GM12878 (cell line): Measurements from ENCODE around the gene SOX11. TPM values are rescaled to one million over a fixed set of nuclear protein-coding genes. Genes with fewer than 3 reads are reported as not detected.

Experiments
- ATAC-seq: fragments of 200-7000 bp; cut with Tn5 transposase; 3 replicates; pipeline ENCODE4 v1.9.1; 2020; ENCODE audit warnings: mild to moderate bottlenecking, moderate library complexity
- BruUV-seq: library from RNA; stranded (reverse); fragments of 400-500 nt; replicated peaks from 2 replicates; lab custom pipeline; 2021; lab: Mats Ljungman, UMichigan
- CTCF ChIA-PET: fragments of 300-600 bp; sonication (Branson Sonifier 250); formaldehyde crosslinking; extraction: SDS; loops from one replicate; lab custom pipeline; 2021; ENCODE audit warnings: inconsistent platforms; lab: Yijun Ruan, JAX
- POLR2A ChIA-PET: fragments of 350-600 bp; formaldehyde crosslinking; extraction: SDS; loops from one replicate; lab custom pipeline; 2021; ENCODE audit warnings: inconsistent platforms; lab: Charles Lee
- RAD21 ChIA-PET: fragments of 300-600 bp; sonication (Branson Sonifier 250); formaldehyde crosslinking; loops from one replicate; lab custom pipeline; 2023; ENCODE audit warnings: antibody characterized with exemption; ENCODE audit not compliant: unreplicated experiment; lab: Charles Lee
- SMC1A ChIA-PET: fragments of 300-600 bp; sonication (Branson Sonifier 250); formaldehyde crosslinking; loops from one replicate; lab custom pipeline; 2023; ENCODE audit not compliant: unreplicated experiment, uncharacterized antibody; lab: Charles Lee
- DNase-seq: peaks from one replicate; pipeline ENCODE4 v3.0.0-alpha.2; 2011; ENCODE audit warnings: low read depth, low spot score
- FAIRE-seq: peaks from 3 replicates; lab custom pipeline; 2011; peaks lifted over from hg19 to GRCh38; lab: Jason Lieb, UNC
- H2AFZ ChIP-seq: 2 replicates; pipeline ENCODE4 v1.6.0; 2011; ENCODE audit warnings: low read depth, low read length, control low read depth; ENCODE audit not compliant: control insufficient read depth
- H3K27ac ChIP-seq: 2 replicates; pipeline ENCODE4 v1.5.1; 2011; ENCODE audit warnings: control low read depth; ENCODE audit not compliant: control insufficient read depth, insufficient read depth
- H3K27me3 ChIP-seq, 2 experiments: replicated peaks in 1 of 2; 2 replicates each; pipeline versions ENCODE4 v1.6.0 to v1.6.1; 2011; ENCODE audit warnings: low read length in 1 of 2; ENCODE audit not compliant: control insufficient read depth in 2 of 2, insufficient read depth in 2 of 2
- H3K36me3 ChIP-seq, 2 experiments: 2 replicates each; pipeline ENCODE4 v1.5.1; 2011; ENCODE audit warnings: low read length in 1 of 2; ENCODE audit not compliant: control insufficient read depth in 2 of 2, insufficient read depth in 2 of 2
- H3K4me1 ChIP-seq: 2 replicates; pipeline ENCODE4 v1.6.1; 2011; ENCODE audit warnings: mild to moderate bottlenecking, low read length, moderate library complexity, mixed read lengths; ENCODE audit not compliant: control insufficient read depth, insufficient read depth
- H3K4me2 ChIP-seq: 2 replicates; pipeline ENCODE4 v1.6.0; 2011; ENCODE audit warnings: control low read depth; ENCODE audit not compliant: control insufficient read depth, insufficient read depth
- H3K4me3 ChIP-seq: fragments of 200-600 bp; sonication (generic); 2 replicates; pipeline ENCODE4 v1.5.1; 2016
- H3K79me2 ChIP-seq: 2 replicates; pipeline ENCODE4 v1.6.0; 2011; ENCODE audit warnings: low read length; ENCODE audit not compliant: control insufficient read depth, insufficient read depth
- H3K9ac ChIP-seq: 2 replicates; pipeline ENCODE4 v1.8.0; 2011; ENCODE audit warnings: low read length, control low read depth, mixed read lengths; ENCODE audit not compliant: control insufficient read depth, insufficient read depth
- H3K9me3 ChIP-seq: replicated peaks from 3 replicates; pipeline ENCODE4 v1.5.1; 2011; ENCODE audit warnings: mild to moderate bottlenecking, low read length; ENCODE audit not compliant: control insufficient read depth, insufficient read depth
- H4K20me1 ChIP-seq: 2 replicates; pipeline ENCODE4 v1.6.0; 2011; ENCODE audit not compliant: control insufficient read depth, insufficient read depth
- BRCA1 ChIP-seq: IDR thresholded peaks from 2 replicates; pipeline ENCODE4 v1.6.1; 2011; ENCODE audit warnings: low read depth, low read length, improper control_type of control experiment
- FOS ChIP-seq: IDR thresholded peaks from 3 replicates; pipeline ENCODE4 v1.6.1; 2011; ENCODE audit warnings: borderline replicate concordance; ENCODE audit not compliant: insufficient read length; ENCODE audit errors: extremely low read depth
- HSF1 ChIP-seq: fragments of 150-350 bp; IDR thresholded peaks from 2 replicates; pipeline ENCODE4 v1.6.1; 2014; ENCODE audit warnings: mild to moderate bottlenecking, low read depth, low read length
- IRF5 ChIP-seq: fragments of 450-650 bp; IDR thresholded peaks from 2 replicates; pipeline ENCODE4 v1.6.1; 2017; ENCODE audit warnings: borderline replicate concordance
- MXI1 ChIP-seq: fragments of 150-350 bp; IDR thresholded peaks from 2 replicates; pipeline ENCODE4 v1.6.1; 2011; ENCODE audit warnings: low read depth, mild to moderate bottlenecking, inconsistent platforms, low read length, improper control_type of control experiment
- NBN ChIP-seq: fragments of 450-650 bp; IDR thresholded peaks from 2 replicates; pipeline ENCODE4 v1.6.1; 2016
- NFYB ChIP-seq: IDR thresholded peaks from 2 replicates; pipeline ENCODE4 v1.6.1; 2011; ENCODE audit warnings: low read depth, mild to moderate bottlenecking, low read length, improper control_type of control experiment, moderate library complexity; ENCODE audit not compliant: insufficient read depth
- NR2F1 ChIP-seq: fragments of 450-650 bp; conservative IDR thresholded peaks from 2 replicates; pipeline ENCODE4 v1.6.1; 2017; ENCODE audit warnings: mild to moderate bottlenecking
- RAD51 ChIP-seq: fragments of 450-650 bp; IDR thresholded peaks from 2 replicates; pipeline ENCODE4 v1.6.1; 2016; ENCODE audit warnings: moderate library complexity, mild to moderate bottlenecking, inconsistent platforms
- ZBTB33 ChIP-seq: fragments of 450-650 bp; IDR thresholded peaks from 2 replicates; pipeline ENCODE4 v1.6.1; 2017; ENCODE audit warnings: mild to moderate bottlenecking
- WGBS: methylation state at CpG from one replicate; pipeline ENCODE4 v1.1.6; 2016; ENCODE audit warnings: low lambda C conversion rate; ENCODE audit not compliant: insufficient replicate concordance, insufficient coverage; ENCODE audit errors: missing lambda C conversion rate; 5-methylcytosine and 5-hydroxymethylcytosine counted together
- in situ Hi-C: fragments of 300-500 bp; cut with MboI; formaldehyde crosslinking; loops from 9 replicates; pipeline ENCODE4 v1.14.3; 2018; ENCODE audit warnings: mixed read lengths
- intact Hi-C: fragments of 100-400 bp; cut with micrococcal nuclease; formaldehyde crosslinking; loops from one replicate; pipeline ENCODE4 v1.14.2; 2022; ENCODE audit not compliant: unreplicated experiment
- polyA plus RNA-seq, 11 experiments: library from polyadenylated mRNA; depleted of rRNA in 4 of 11; unstranded in 6 of 11; stranded (reverse) in 5 of 11; fragments of >200 nt; fragmentation: Nextera tagmentation in 4 of 11; fragmentation: Illumina TruSeq in 1 of 11; extraction: Ambion mirVana in 4 of 11; extraction: Trizol in 1 of 11; gene quantifications; 1 replicate in 1 of 11; 2 replicates in 10 of 11; pipeline versions ENCODE4 v1.2.1 to v1.2.3, GENCODE V29; 2011 to 2016; ENCODE audit warnings: inconsistent platforms in 2 of 11, missing spikeins in 2 of 11, low read depth in 1 of 11
- total RNA-seq, 4 experiments: library from RNA; depleted of rRNA in 3 of 4; stranded (reverse); fragments of >200 nt in 3 of 4; fragmentation: Illumina TruSeq in 1 of 4; extraction: Trizol in 1 of 4; gene quantifications; 2 replicates each; pipeline versions ENCODE4 v1.2.1 to v1.2.3, GENCODE V29; 2013 to 2021

SOX11 gene
- total and polyA plus RNA-seq, 10 of the 15 experiments (the other 5 are each of a cell fraction or from before 2014, with no cell fraction given): 0.03 to 0.04 (median 0.03) TPM; not detected in 7

GRCh38 chr2:5734859-5735520 is 42.8 kb downstream of the SOX11 start:
- RAD21 ChIA-PET: no interaction called here
- H2AFZ ChIP-seq: no peak overlapping the region
- ATAC-seq: no peak
- SMC1A ChIA-PET: no interaction called here
- intact Hi-C loops: no loop called here
- BruUV-seq: no TSS peak
- 15% methylated on average over 15 of the region's 15 CpGs for WGBS
- H3K4me2 ChIP-seq: no peak overlapping the region
- POLR2A ChIA-PET: no interaction called here
- H4K20me1 ChIP-seq: no peaks in the 10 kb centered on the region
- no peak for DNase-seq
- H3K9me3 ChIP-seq: no peaks in the 10 kb centered on the region
- H3K27me3 ChIP-seq: no peaks in the 10 kb centered on the region
- no peaks in the 10 kb centered on the region for H3K36me3 ChIP-seq
- H3K4me3 ChIP-seq: no peak overlapping the region
- no peak overlapping the region for H3K9ac ChIP-seq
- no peak for TF ChIP-seq FOS
- H3K4me1 ChIP-seq: no peaks in the 10 kb centered on the region
- FAIRE-seq: no peak
- in situ Hi-C loops: no loop called here
- CTCF ChIA-PET: no interaction called here
- no peak overlapping the region for H3K27ac ChIP-seq
- H3K79me2 ChIP-seq: no peaks in the 10 kb centered on the region

GRCh38 chr2:5735521-5735861 is 43.3 kb downstream of the SOX11 start:
- H3K27ac ChIP-seq: no peak overlapping the region
- no peak overlapping the region for H3K4me3 ChIP-seq
- H3K4me1 ChIP-seq: no peaks in the 10 kb centered on the region
- ATAC-seq (no peak), FAIRE-seq (no peak), DNase-seq (no peak)
- BruUV-seq: no TSS peak
- ChIA-PET POLR2A (no interaction called here), RAD21 (no interaction called here), SMC1A (no interaction called here), CTCF (no interaction called here)
- H4K20me1 ChIP-seq: no peaks in the 10 kb centered on the region
- 34% methylated on average over 6 of the region's 6 CpGs for WGBS
- H3K79me2 ChIP-seq: no peaks in the 10 kb centered on the region
- no peaks in the 10 kb centered on the region for H3K27me3 ChIP-seq
- H3K4me2 ChIP-seq: no peak overlapping the region
- H2AFZ ChIP-seq: no peak overlapping the region
- no peaks in the 10 kb centered on the region for H3K36me3 ChIP-seq
- in situ Hi-C loops: no loop called here
- H3K9me3 ChIP-seq: no peaks in the 10 kb centered on the region
- intact Hi-C loops: no loop called here
- H3K9ac ChIP-seq: no peak overlapping the region
- TF ChIP-seq NFYB: no peak
- no peak for TF ChIP-seq HSF1
- no peak for TF ChIP-seq ZBTB33
- no peak for TF ChIP-seq RAD51
- TF ChIP-seq BRCA1: no peak
- no peak for TF ChIP-seq NR2F1
- no peak for TF ChIP-seq MXI1
- no peak for TF ChIP-seq NBN
- TF ChIP-seq IRF5: no peak
